GM18907 (cell line): Measurements from ENCODE around the gene TTLL5.

Source experiments
- ATAC-seq: cut with Tn5 transposase; IDR thresholded peaks from one replicate; pipeline ENCODE4 v1.9.1; 2021; ENCODE audit warnings: mild to moderate bottlenecking, moderate library complexity; ENCODE audit not compliant: unreplicated experiment

Gene TTLL5

DNA sequence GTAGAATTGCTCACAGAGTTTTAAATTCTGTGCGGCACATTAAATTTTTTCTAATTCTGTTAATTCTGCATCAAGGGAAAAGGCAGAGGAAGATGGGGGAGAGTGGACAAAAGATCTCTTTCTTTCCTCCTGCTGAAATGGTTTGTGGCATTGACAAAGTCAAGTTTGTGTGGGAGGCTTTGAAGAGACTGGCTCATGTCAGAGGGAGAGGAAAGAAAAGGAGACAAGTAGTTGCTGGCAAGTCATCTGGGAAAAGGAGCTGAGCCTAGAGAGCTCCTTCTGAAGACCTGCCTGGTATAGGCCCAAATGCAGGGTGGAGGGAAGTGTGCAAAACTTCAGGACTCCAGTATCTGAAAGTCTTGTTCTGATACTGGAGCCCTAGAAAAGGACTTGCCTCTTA lies 36.3 kb downstream of the TTLL5 start:
- ATAC-seq = no peak

GRCh38 chr14:75697918-75698317 lies 36.9 kb downstream of the TTLL5 start:
- ATAC-seq = no peak

- ATAC-seq = no peak
Measured at GRCh38 chr14:75699331-75699730, 38.3 kb downstream of the TTLL5 start.

- ATAC-seq = no peak
Measured at GRCh38 chr14:75700295-75700694, 39.2 kb downstream of the TTLL5 start.

DNA sequence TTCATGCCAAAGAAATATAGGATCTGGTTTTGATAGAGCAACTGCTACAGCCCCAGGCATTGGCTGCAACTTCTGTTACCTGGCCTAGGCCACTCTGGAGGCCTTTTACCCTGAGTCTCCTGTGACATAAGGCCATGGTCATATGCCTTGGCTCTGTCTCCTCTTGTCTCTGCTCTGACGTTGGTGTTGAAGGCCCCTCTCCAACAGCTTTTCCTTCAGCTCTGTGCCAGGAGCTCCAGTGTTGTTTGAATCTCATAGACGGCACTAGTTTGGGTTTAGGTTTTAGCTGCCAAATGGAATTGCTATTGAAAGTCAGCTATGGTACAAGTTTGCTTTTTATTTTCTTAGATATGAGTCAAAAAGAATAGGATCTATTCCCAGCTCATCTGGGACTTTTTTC lies 41.1 kb downstream of the TTLL5 start:
- no peak for ATAC-seq

GRCh38 chr14:75702616-75703261 lies 41.7 kb downstream of the TTLL5 start:
- ATAC-seq = no peak

DNA sequence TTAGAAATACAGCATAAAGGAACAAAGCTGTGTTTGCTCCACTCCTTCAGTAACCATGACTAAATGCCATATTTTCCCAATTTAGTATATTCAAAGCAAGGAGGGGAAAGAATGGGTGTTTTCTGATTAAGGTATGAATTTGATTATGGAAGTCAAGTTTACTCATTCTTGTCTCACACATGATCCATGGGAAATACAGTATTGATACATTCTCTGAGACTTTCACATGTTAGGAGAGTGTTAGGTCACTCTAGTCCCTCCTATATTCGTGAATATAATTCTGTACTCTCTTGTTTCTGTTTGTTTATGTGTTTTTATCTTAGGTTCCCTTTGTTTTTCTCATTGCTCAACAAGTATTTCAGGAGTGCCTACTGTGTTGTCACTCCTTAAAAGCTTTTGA lies 42.4 kb downstream of the TTLL5 start:
- ATAC-seq = no peak

GRCh38 chr14:75705014-75705413 lies 44.0 kb downstream of the TTLL5 start:
- ATAC-seq = no peak

- ATAC-seq = peak; percentile 53
Measured at GRCh38 chr14:75709207-75709812, 48.3 kb downstream of the TTLL5 start.

GRCh38 chr14:75711105-75711795 lies 50.2 kb downstream of the TTLL5 start:
- ATAC-seq = no peak

DNA sequence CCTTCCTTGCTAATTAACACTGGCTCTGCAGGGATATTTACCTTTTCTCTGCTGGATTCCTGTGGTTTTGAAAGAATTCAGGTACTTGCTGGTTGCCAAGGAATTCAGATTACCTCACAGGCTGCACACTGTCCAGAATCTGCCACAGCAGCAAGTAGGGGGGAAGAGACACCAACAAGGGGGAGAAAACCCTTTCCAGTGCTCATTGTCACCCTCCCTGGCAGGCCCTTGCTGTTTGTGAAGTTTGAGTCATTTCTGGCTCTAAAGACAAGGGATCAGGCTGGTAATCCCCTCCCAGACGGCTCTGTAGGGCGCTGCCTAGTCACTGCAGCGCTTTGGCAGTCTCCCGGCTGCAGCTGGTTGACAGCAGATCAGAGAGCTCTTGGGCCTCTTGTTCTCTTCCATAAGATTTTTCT lies 50.8 kb downstream of the TTLL5 start:
- peak; percentile 64 for ATAC-seq

- no peak for ATAC-seq
Measured at GRCh38 chr14:75714991-75715390, 53.9 kb downstream of the TTLL5 start.

- no peak for ATAC-seq
Measured at GRCh38 chr14:75715926-75716780, 55.1 kb downstream of the TTLL5 start.

- no peak for ATAC-seq
Measured at GRCh38 chr14:75717729-75718128, 56.7 kb downstream of the TTLL5 start.

GRCh38 chr14:75718199-75718598 lies 57.2 kb downstream of the TTLL5 start:
- no peak for ATAC-seq

- no peak for ATAC-seq
Measured at GRCh38 chr14:75720116-75720515, 59.1 kb downstream of the TTLL5 start.

DNA sequence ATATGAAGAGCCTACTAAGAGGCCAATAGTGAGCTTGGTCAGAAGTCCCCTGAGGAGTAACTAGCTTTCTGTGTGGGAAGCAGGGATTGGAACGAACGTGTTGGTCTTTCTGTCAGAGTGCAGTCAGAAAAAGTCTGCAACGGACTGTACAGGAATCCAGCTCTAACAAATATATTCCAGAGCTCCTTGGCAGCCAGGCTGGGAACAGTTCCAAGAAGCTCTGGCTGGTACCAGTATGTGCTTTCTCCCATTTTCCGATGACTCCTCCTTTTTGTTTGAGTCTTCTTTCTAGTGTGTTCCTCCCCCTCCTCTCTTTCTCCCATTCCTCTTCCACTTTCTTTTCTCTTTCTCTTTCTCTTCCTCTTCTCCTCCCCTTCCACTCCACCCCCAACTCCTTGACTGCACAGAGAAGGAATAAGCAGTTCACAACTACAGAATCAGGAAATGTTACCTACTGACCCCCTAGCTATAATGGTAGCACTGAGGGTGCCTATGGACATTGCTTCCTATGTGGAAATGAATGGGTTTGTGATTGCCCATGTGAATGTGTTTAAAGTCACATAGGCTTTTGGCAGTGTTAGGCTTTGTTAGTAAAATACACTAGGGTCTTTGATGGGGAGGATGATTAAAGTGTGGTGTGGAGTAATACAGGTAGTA lies 59.9 kb downstream of the TTLL5 start:
- no peak for ATAC-seq

DNA sequence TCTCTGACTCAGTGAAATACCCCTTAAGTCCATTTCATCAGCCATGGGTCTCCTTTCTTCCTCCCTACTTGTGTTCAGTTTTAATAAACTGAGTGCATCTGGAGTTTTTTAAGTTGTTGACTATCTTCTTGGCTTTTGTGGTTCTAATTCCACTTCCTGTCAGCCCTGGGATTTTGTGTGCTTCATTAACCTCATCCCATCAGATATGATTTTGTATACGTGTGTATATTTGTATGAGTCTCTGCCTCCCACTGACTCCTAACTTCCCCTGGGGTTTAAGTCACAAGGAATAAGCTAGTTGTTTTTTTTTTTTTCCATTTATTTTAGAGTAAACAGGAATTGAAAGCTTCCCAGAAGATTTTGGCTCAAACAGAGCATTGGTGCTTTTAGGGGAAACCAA lies 62.7 kb downstream of the TTLL5 start:
- no peak for ATAC-seq

GRCh38 chr14:75724414-75725204 lies 63.6 kb downstream of the TTLL5 start:
- ATAC-seq = no peak

- ATAC-seq = no peak
Measured at GRCh38 chr14:75725481-75725880, 64.4 kb downstream of the TTLL5 start.
